ENCODE measurements around the gene MMP11.

MMP11 gene

DNA sequence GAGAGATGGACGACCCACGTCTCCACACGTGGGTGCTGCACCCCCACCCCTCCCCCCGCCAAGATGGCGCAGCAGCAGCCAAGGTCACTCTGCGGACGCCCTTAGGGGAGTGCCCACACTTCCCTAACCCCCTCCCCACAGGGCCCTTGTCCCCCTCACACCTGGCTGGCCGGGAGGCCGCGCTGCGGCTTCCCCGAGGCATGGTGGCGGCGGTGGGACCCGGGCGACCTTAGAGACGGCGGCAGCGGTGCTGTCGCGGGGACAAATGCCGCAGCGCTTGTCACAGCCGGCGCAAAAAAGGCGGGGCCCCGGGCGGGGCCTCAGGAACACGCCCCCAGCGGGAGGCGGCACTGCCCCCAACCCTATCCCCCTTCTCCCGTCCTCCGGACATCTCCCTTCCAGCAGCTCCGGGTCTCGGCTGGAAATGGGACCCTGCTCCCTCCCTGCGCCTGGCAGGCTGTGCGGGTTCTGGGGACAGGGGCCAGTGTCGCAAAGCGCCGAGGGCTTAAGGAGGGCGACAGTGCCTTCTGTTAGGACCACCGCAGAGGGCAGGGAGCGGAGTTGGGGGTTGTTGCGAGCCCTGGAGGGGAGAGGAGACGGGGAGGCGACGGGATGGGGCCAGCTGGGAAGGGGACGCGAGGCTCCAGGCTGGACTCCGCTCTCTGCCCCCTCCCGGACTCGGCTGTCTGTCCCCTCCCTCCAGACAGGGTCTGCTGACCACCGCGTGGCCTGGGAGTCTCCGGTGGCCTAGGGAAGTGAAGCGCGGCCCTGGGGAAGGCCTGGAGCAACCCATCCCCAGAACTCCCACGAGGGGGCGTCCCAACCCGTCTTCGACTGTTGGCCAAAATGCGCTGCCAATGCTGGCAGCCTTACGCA lies 4.7 kb upstream of the MMP11 start, which contains the start of gene CHCHD10:
TSS of gene CHCHD10 (minus strand) at position 300 of the 876 bp plus-strand sequence. CDS start at position 202, 98 bp downstream.
- TF ChIP-seq GATA1 (IDR thresholded peaks at IDR 0.05; ENCODE audit: low read depth, low read length) (no peak), POLR2A (IDR thresholded peaks at IDR 0.05; ENCODE audit: low read length) (peak; percentile 64)
- DNase-seq: peak; percentile 77 to 81

GRCh38 chr22:23769321-23769965 lies 3.2 kb upstream of the MMP11 start:
- no peak for DNase-seq
- no peak for TF ChIP-seq POLR2A (IDR thresholded peaks at IDR 0.05; ENCODE audit: low read length)
- TF ChIP-seq GATA1 (IDR thresholded peaks at IDR 0.05; ENCODE audit: low read depth, low read length): no peak

DNA sequence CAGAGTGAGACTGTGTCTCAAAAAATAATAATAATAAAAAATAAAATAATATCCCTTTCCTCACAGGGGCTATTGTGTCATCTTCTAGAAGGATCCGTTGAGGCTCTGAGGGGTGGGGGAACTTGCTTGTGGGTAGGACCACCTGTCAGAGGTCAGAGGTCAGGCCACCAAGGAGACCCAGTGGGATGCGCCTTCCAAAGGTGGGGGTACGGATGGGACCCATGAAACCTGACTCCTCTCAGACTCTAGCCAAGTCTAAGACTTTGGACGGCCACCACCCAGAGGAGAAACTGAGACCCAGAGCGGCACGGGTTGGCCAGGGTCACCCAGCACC lies 367 bp upstream of the MMP11 start:
- TF ChIP-seq GATA1 (IDR thresholded peaks at IDR 0.05; ENCODE audit: low read depth, low read length) (no peak), POLR2A (IDR thresholded peaks at IDR 0.05; ENCODE audit: low read length) (no peak)
- no peak for DNase-seq

- DNase-seq: no peak
- TF ChIP-seq GATA1 (IDR thresholded peaks at IDR 0.05; ENCODE audit: low read depth, low read length) (no peak), POLR2A (IDR thresholded peaks at IDR 0.05; ENCODE audit: low read length) (no peak)
Observed at GRCh38 chr22:23773483-23774113, 949 bp downstream of the MMP11 start.

- DNase-seq: no peak
- TF ChIP-seq POLR2A (IDR thresholded peaks at IDR 0.05; ENCODE audit: low read length): no peak
- no peak for TF ChIP-seq GATA1 (IDR thresholded peaks at IDR 0.05; ENCODE audit: low read depth, low read length)
Observed at GRCh38 chr22:23774114-23774921, 1.7 kb downstream of the MMP11 start.

- no peak for DNase-seq
- TF ChIP-seq POLR2A (IDR thresholded peaks at IDR 0.05; ENCODE audit: low read length) (no peak), GATA1 (IDR thresholded peaks at IDR 0.05; ENCODE audit: low read depth, low read length) (no peak)
Observed at GRCh38 chr22:23774922-23775436, 2.3 kb downstream of the MMP11 start.

GRCh38 chr22:23775779-23776375 lies 3.2 kb downstream of the MMP11 start:
- DNase-seq: no peak
- TF ChIP-seq GATA1 (IDR thresholded peaks at IDR 0.05; ENCODE audit: low read depth, low read length) (no peak), POLR2A (IDR thresholded peaks at IDR 0.05; ENCODE audit: low read length) (no peak)

DNA sequence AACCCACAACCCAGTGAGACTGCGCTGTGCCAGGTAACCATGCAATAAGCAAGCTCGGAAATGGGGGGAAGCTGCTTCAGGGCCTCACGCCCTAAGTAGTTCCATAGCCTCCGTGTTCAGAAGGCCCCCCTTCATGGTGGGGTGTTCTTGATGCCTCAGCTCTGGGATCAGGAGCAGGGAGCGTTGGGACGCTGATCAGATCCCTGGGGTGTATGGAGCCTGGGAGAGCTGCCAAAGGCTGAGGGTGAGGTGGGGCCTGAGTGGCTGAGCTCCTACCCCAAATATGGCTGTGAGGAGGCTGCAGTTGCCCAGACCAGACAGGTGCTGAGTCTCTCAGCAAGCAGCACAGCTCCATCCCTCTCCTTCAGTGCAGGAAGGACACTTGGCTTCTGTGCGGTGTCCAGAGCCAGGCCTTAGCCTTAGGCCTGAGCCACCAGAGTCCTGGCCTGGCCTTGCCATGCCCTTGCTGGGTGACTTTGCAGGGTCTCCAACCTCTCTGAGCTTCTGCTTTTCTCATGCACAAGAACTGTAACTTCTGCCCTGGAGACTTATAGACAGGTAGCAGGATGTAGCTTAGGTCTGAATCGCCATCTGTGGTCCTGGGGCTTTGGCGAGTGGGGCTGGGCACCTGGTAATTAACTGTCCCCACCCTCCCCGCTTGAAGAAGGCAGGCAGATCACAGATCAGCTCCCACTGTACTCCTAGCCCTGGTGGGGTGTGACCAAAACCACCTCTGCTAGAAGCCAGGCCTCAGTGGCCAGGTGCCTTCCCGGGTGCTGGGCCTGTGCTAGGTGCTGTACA lies 5.3 kb downstream of the MMP11 start:
- TF ChIP-seq POLR2A (IDR thresholded peaks at IDR 0.05; ENCODE audit: low read length): no peak
- TF ChIP-seq GATA1 (IDR thresholded peaks at IDR 0.05; ENCODE audit: low read depth, low read length): no peak
- DNase-seq: no peak

GRCh38 chr22:23778577-23778900 lies 5.9 kb downstream of the MMP11 start:
- TF ChIP-seq POLR2A (IDR thresholded peaks at IDR 0.05; ENCODE audit: low read length) (no peak), GATA1 (IDR thresholded peaks at IDR 0.05; ENCODE audit: low read depth, low read length) (no peak)
- DNase-seq: no peak

DNA sequence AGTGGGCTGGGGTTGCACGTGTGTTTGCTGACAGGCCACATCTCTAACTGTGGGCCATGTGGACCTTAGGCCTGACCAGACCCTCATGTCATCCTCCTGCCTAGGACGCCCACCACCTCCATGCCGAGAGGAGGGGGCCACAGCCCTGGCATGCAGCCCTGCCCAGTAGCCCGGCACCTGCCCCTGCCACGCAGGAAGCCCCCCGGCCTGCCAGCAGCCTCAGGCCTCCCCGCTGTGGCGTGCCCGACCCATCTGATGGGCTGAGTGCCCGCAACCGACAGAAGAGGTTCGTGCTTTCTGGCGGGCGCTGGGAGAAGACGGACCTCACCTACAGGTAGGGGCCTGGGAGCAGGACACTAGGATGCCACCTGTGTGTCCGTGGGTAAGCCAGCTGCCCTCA lies 6.4 kb downstream of the MMP11 start:
- TF ChIP-seq GATA1 (IDR thresholded peaks at IDR 0.05; ENCODE audit: low read depth, low read length) (no peak), POLR2A (IDR thresholded peaks at IDR 0.05; ENCODE audit: low read length) (no peak)
- no peak for DNase-seq

- no peak for DNase-seq
- no peak for TF ChIP-seq GATA1 (IDR thresholded peaks at IDR 0.05; ENCODE audit: low read depth, low read length)
- TF ChIP-seq POLR2A (IDR thresholded peaks at IDR 0.05; ENCODE audit: low read length): no peak
Observed at GRCh38 chr22:23779731-23780130, 7.1 kb downstream of the MMP11 start.

DNA sequence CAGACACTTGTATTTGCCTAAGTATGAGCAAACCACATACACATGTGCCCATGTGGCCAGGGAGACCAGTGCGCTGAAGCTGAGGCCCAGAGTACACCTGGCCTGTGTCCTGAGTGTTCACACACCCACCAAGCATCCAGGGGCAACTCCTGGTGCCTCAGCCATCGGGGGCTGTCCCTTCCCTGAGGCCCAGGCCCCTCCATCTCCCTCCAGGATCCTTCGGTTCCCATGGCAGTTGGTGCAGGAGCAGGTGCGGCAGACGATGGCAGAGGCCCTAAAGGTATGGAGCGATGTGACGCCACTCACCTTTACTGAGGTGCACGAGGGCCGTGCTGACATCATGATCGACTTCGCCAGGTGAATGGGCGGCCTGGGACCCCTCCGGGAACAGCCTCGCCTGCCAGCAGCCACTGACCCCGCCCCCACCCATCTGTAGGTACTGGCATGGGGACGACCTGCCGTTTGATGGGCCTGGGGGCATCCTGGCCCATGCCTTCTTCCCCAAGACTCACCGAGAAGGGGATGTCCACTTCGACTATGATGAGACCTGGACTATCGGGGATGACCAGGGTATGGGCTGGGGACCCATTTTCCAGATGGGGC lies 7.6 kb downstream of the MMP11 start:
- TF ChIP-seq GATA1 (IDR thresholded peaks at IDR 0.05; ENCODE audit: low read depth, low read length) (no peak), POLR2A (IDR thresholded peaks at IDR 0.05; ENCODE audit: low read length) (no peak)
- DNase-seq: no peak
